ENCODE data around the gene BCL2L15.

Gene BCL2L15

DNA sequence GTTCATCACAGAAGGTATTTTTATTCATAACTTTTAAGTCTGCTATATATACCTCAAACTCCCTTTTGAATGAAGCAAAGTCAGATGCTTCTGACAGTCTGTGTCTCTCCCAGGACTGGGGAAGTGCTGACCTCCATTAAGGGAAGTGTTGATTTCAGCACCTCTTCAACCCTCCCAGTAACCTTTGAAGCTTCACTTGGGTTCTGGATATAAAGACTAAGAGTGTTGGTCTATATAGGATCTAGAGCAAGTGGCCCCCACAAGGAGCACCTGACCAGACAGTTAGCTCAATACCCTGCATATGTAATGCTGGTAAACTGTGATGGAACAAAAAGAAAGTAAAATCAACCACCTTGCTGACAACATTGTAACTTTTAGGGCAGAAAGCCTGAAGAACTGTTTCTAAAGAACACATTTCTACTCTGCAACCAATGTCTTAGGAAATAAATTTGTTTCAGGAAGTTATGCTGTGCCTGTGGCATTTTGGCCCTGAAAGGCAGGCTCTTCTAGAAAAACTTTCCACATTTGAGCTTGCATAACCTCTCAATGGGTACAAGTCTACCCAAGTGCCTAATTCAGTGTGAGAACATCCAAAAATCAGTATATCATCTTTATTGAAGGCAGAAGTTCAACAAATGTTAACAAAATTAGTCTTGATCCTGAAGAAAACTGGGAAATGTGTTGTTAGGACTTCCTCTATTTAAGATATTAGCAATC, 15.0 kb downstream of the BCL2L15 start:
- Histone ChIP-seq H3K4me3 (ENCODE audit: low read length) (peak overlapping the region; percentile 82), H3K27me3 (ENCODE audit: control insufficient read depth, low read length) (no peaks in the 10 kb centered on the region), H3F3A (ENCODE audit: control insufficient read depth, insufficient read depth) (peaks cover 21% of the 10 kb centered on the region), H3K79me2 (ENCODE audit: control insufficient read depth, low read length) (peaks cover 41% of the 10 kb centered on the region), H3K9me3 (ENCODE audit: control insufficient read depth, insufficient read depth, low read length) (no peaks in the 10 kb centered on the region), H3K36me3 (ENCODE audit: control insufficient read depth, low read length) (peaks cover 15% of the 10 kb centered on the region; the same call in 1 of the 2 replicates), H3K4me2 (ENCODE audit: low read length) (peak overlapping the region; percentile 82), H4K20me1 (ENCODE audit: control insufficient read depth, insufficient read depth, low read depth, low read length) (no peaks in the 10 kb centered on the region), H3K9me2 (replicated peaks; ENCODE audit: control insufficient read depth, low read length) (no peaks in the 10 kb centered on the region), H3K4me1 (ENCODE audit: control insufficient read depth, low read length) (peaks cover 68% of the 10 kb centered on the region), H3K27ac (ENCODE audit: low read depth, low read length) (peak overlapping the region; percentile 92)
- no peak for TF ChIP-seq EZH2phosphoT487 (IDR thresholded peaks at IDR 0.05; ENCODE audit: borderline replicate concordance, low read length)

- no peaks in the 10 kb centered on the region for H3K9me3 ChIP-seq (ENCODE audit: control insufficient read depth, insufficient read depth, low read length)
- peaks cover 48% of the 10 kb centered on the region for H3K79me2 ChIP-seq (ENCODE audit: control insufficient read depth, low read length)
- H3K36me3 ChIP-seq (ENCODE audit: control insufficient read depth, low read length): peaks cover 15% of the 10 kb centered on the region; the same call in 1 of the 2 replicates
- H3K9me2 ChIP-seq (replicated peaks; ENCODE audit: control insufficient read depth, low read length): no peaks in the 10 kb centered on the region
- no peaks in the 10 kb centered on the region for H3K27me3 ChIP-seq (ENCODE audit: control insufficient read depth, low read length)
- peak within 1 kb of the TSS; percentile 82 for H3K4me2 ChIP-seq (ENCODE audit: low read length)
- H3K4me1 ChIP-seq (ENCODE audit: control insufficient read depth, low read length): peaks cover 68% of the 10 kb centered on the region
- H3K4me3 ChIP-seq (ENCODE audit: low read length): peak within 1 kb of the TSS; percentile 82
- peak within 1 kb of the TSS; percentile 92 for H3K27ac ChIP-seq (ENCODE audit: low read depth, low read length)
- H4K20me1 ChIP-seq (ENCODE audit: control insufficient read depth, insufficient read depth, low read depth, low read length): no peaks in the 10 kb centered on the region
- peaks cover 21% of the 10 kb centered on the region for H3F3A ChIP-seq (ENCODE audit: control insufficient read depth, insufficient read depth)
- TF ChIP-seq CTCF (IDR thresholded peaks at IDR 0.05; ENCODE audit: low read depth, low read length, poor library complexity, severe bottlenecking): no peak
- TF ChIP-seq EZH2phosphoT487 (IDR thresholded peaks at IDR 0.05; ENCODE audit: borderline replicate concordance, low read length): no peak
Observed at GRCh38 chr1:113871597-113872113, 15.7 kb downstream of the BCL2L15 start, which contains the start of gene PTPN22. Gene PTPN22, minus strand, starts transcription at chr1:113871712.

- Histone ChIP-seq H3K4me2 (ENCODE audit: low read length) (peak overlapping the region; percentile 82), H3K36me3 (ENCODE audit: control insufficient read depth, low read length) (peaks cover 17% of the 10 kb centered on the region), H4K20me1 (ENCODE audit: control insufficient read depth, insufficient read depth, low read depth, low read length) (no peaks in the 10 kb centered on the region), H3F3A (ENCODE audit: control insufficient read depth, insufficient read depth) (peaks cover 21% of the 10 kb centered on the region), H3K27me3 (ENCODE audit: control insufficient read depth, low read length) (no peaks in the 10 kb centered on the region), H3K9me2 (replicated peaks; ENCODE audit: control insufficient read depth, low read length) (no peaks in the 10 kb centered on the region), H3K4me1 (ENCODE audit: control insufficient read depth, low read length) (peaks cover 68% of the 10 kb centered on the region), H3K4me3 (ENCODE audit: low read length) (peak overlapping the region; percentile 82), H3K79me2 (ENCODE audit: control insufficient read depth, low read length) (peaks cover 56% of the 10 kb centered on the region), H3K27ac (ENCODE audit: low read depth, low read length) (peak overlapping the region; percentile 92), H3K9me3 (ENCODE audit: control insufficient read depth, insufficient read depth, low read length) (no peaks in the 10 kb centered on the region)
- no peak for TF ChIP-seq EZH2phosphoT487 (IDR thresholded peaks at IDR 0.05; ENCODE audit: borderline replicate concordance, low read length)
- no peak for TF ChIP-seq CTCF (IDR thresholded peaks at IDR 0.05; ENCODE audit: low read depth, low read length, poor library complexity, severe bottlenecking)
Observed at GRCh38 chr1:113870778-113871177, 16.6 kb downstream of the BCL2L15 start.
